HG03432 (cell line): ENCODE measurements around the gene BMP6.
"Not testable (repeated sequence)": the region's sequence is repeated elsewhere in the genome, so short reads cannot be mapped to it uniquely, and the experiment has no call there.

ENCODE experiments used
- ATAC-seq: cut with Tn5 transposase; IDR thresholded peaks from one replicate; pipeline ENCODE4 v1.9.1; 2021; ENCODE audit warnings: mild to moderate bottlenecking, moderate library complexity; ENCODE audit not compliant: unreplicated experiment

Gene BMP6

DNA sequence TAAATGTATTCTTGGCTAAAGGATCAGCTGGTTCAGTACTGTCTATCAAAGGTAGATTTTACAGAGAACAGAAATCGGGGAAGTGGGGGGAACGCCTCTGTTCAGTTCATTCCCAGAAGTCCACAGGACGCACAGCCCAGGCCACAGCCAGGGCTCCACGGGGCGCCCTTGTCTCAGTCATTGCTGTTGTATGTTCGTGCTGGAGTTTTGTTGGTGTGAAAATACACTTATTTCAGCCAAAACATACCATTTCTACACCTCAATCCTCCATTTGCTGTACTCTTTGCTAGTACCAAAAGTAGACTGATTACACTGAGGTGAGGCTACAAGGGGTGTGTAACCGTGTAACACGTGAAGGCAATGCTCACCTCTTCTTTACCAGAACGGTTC lies 154.8 kb downstream of the BMP6 start:
- ATAC-seq = no peak

DNA sequence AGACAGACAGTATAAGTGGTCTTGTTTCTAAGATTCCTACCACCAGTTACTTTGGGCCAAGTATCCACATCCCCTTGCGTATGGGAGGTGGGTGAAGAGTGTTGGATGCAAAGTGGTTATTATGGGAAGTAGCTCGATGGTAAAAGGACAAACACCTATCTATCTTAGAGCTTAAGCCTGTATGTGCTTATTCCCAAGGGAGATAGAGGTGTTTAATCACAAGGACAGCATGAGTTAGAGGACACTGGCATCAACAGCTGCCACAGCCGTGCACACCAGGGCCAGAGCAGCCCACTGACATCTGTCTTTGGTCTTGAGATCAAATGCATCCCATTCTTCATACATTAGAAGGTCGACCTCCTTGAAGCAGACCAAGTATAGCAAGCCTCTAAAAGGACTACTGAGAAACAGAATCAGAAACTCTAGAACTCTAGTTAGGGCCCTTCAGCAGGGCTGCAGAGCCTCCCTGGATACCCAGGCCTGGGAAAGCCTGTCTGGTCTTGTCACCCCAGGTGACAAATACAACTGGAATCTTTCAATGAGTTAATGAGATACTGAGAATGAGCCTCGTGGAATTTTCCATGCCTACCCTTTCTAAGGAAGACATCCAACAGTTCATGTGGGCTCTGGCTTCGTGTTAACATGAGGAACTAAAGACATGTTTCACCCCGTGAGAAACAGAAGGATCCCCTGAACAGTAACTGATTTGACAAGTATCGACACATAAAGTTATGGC lies 156.0 kb downstream of the BMP6 start:
- no peak for ATAC-seq

GRCh38 chr6:7882505-7883257 lies 156.8 kb downstream of the BMP6 start:
- ATAC-seq = no peak

DNA sequence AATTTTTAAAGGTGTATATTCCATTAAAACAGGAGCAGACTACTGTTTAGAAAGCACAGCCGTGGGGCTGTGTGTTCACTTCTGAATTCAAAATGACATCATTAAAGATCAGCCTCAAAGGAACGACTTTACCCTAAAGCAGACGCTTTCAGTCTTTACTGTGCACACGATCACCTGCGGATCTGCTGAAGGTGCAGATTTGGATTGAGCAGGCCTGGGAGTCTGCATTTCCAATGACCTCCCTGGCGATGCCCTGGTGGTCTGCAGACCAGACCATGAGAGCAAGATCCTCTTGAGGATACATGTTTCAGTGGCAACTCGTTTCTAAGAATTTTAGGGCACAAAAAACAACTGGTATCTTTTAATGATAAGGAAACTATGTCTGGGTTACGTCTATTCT lies 157.5 kb downstream of the BMP6 start:
- no peak for ATAC-seq

GRCh38 chr6:7886132-7886531 lies 160.2 kb downstream of the BMP6 start:
- no peak for ATAC-seq

DNA sequence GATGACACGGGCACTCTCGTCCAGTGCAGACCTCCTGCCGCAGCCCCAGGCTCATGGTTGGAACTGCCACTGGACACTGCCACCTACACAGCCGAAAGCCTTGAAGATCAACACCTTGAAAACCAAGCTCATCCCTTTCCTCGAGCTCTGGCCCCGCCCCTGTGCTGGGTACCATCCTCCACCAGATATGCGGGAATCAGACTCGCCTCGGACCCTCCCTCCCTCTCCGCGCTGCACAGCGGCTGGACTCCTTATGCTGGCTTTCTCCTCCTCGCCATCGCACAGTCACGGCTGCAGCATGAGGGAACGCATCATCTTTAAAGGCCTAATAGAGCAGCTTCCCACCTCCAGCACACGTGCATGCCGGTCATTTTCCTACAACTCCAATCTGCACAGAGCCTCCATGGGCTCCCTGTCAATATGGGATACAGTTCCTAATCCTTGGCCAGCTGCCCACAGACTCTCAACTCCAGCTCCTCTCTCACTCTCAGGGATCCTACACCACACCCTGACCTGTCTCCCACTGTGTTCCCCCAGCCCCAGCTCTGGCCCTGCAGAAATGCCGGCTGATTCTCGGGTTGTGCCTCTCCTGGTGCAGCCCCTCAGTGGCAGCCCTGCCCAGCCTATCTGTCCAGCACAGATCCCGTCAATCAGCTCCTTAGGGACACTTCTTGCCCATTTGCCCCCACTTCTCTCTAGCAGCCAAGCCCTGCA lies 161.5 kb downstream of the BMP6 start:
- no peak for ATAC-seq

DNA sequence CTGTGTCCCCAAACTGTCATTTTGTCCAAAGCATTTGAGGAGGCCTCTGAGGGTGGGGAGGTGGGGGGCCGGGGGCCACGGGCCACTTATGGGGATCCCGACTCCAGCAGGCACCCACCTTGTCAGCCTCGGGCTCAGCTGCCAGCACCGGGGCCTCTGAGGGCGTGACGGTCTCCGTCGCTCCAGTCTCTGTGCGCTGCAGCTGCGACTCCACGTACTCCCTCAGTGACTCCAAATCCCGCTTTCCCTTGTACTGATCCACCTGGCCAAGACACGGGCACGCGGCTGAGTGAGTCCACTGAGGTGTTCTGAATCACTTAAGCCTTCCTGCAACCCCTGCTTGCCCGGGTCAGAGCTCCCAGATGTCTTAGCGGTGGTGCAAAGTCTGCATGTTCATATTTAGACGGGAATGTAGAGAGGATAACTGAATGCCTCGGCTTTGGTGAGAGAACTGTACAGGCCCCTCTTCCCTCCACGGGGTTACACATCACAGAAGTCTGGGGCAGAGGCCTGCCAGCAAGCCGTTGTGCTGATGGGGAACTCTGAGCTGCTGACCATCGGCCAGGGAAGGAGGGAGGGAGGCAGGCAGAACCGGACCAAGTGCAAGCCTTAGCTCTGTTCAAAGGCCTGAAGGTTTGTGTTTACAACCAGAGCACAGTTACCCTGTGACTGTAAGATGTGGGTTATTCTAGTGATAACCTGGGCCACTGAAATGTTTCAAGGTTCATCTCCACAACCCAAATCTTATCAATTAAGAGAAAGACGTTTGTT lies 162.9 kb downstream of the BMP6 start:
- no peak for ATAC-seq

DNA sequence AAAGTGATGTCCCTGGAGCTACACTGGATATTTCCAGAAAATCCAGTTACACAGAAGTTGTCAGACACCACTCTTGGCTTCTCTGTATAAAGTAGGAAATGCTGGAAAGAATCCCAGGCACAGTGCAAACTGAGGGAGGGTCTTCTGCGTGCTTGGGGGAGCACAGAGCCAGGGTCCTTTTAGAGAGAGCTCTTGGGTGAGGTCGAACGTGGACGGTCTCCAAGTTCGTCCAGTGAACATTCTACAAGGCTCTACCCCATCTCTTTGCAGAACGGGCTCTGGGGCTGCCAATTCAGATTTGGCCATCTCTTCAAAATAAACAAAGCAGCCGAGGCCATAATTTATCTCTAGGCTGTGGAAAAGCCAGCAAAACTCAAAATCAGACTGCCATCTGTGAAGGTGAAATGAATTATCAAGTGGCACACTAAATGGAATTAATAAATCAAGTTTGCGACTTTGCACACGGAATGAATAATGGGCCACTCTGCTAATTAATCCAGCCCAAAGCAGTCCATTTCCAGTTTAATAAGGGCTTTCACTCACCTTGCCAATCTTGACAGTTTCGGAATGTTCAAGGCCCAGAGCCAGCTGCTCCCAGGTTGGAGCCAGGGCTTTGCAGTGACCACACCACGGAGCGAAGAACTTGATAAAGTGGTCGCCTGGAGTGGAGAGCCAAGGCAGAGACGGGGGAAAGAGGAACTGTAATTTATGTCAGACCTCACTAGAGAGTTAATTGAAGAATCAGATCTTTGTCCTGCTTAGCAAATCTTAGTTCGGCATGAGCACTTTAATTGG lies 165.4 kb downstream of the BMP6 start:
- no peak for ATAC-seq

DNA sequence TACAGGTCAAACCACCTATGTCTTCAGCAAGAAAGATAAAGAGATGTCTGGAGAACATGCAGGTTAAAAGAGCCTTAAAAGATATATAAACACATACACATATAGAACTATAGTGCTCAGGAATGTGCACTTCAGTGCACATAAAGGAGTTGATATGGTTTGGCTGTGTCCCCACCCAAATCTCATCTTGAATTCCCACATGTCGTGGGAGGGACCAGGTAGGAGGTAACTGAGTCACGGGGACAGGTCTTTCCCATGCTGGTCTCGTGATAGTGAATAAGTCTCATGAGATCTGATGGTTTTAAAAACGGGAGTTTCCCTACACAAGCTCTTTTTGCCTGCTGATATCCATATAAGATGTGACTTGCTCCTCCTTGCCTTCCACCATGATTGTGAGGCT lies 166.5 kb downstream of the BMP6 start:
- not testable (repeated sequence) for ATAC-seq

- ATAC-seq = no peak
These were observed 167.4 kb downstream of the BMP6 start for GRCh38 chr6:7893342-7893741.

GRCh38 chr6:7894262-7895124 lies 168.6 kb downstream of the BMP6 start:
- ATAC-seq = no peak

DNA sequence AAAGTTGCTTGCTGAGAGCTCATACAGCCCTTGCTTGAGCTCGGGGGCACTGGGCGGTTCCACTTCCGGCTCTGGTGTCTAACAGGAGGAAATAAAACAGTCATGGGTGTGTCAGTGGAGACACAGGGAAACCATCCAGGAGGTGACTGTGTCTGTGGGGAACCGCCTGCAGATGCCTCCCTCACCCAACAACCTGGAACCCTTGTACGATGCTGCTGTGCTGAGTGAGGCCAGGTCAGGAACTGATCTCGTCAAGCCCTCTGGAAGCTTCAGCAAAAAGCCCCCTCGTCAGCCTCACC lies 169.2 kb downstream of the BMP6 start:
- no peak for ATAC-seq

DNA sequence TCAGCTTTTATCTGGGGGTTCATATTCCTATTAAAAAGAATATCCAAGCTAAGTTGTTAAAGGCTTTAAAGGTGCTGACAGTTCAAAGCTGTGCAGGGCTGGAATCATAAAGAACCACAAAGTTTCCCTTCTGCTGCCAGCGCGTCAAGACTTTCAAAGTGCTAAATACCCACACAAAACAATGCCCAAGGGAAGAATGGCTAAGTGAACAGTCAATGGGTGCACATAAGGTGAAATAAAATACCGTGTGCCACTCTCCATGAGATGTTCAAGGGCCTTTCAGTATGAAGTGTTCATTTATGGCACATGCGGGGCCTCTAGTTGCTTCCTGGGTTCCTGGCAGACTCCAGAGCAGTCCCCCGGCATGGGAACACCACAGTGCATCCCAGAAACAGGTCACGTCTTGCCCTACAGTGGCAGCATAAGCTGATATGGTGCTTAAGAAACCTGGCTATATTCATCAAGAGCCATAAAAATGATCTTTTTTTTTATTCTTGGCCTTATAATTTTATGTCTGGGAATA lies 170.6 kb downstream of the BMP6 start:
- ATAC-seq = no peak

- ATAC-seq = no peak
These were observed 171.7 kb downstream of the BMP6 start for GRCh38 chr6:7897461-7898192.

DNA sequence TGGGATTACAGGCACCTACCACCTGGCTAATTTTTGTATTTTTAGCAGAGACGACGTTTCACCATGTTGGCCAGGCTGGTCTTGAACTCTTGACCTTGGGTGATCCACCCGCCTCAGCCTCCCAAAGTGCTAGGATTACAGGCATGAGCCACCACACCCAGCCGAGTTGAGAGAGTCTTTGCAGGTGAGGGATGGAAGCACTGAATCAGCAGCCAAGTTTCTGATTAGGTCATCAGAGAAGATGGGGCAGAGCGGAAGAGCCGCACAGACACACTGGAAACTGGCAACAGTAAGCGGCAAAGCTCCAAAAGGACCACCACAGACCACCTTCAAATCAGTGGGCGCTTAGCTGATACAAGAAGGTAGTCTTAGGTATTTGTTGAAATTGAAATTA lies 172.3 kb downstream of the BMP6 start:
- not testable (repeated sequence) for ATAC-seq

DNA sequence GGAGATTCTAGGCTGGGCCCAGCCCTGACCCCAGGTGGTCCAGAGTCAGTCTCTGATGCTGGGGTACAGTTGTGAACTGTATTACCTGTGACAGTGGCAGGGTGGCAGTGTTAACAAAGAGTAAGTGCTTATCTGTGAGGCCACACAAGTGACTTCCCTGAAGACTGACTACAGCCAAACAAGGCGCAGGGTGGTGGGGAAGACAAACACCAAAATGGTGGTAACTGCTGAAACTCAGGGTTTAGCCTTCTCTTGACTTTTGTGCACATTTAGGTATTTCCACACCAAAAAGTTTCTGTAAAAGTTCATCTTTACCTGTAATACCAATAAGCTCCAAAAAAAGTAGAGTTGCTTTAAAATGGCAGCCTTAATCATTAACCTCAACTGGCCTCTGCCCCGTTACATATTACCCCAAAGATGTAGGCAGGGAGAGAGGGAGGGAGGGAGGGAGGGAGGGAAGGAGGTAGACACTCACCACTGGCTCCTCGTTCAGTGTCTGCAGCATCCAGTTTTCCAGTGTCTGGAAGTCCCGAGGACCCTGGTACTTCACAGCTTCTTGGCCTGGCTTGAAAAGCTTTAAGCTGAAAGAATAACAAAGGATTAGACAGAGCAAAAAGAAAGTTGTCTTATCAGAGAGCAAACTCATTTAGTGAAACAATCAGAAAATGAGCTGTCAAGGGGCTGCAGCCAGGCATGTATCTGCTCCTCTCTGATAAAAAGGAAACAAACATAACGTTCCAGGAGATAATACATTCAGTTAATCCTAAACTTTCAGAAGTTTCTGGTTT lies 173.4 kb downstream of the BMP6 start:
- no peak for ATAC-seq

DNA sequence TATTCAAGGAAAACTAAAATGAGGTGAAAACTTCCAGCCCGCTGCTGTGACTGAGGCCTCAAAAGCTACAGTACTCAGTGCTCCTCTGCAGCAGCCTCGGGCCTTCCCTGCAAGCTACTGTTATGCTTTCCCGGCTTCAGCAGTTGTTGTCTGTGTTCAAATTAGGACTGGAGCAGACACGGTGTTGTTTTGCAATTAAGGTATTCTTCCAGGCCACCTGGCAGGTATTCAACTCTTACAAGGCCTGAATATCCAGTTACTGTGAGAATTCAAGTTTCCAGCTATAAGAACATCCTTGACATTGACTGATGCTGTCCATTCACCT lies 174.0 kb downstream of the BMP6 start:
- ATAC-seq = no peak

- ATAC-seq = no peak
These were observed 174.7 kb downstream of the BMP6 start for GRCh38 chr6:7900621-7901020.
